HG02970 (cell line): ENCODE measurements around the gene C1orf94.
"Not testable (repeated sequence)": the region's sequence is repeated elsewhere in the genome, so short reads cannot be mapped to it uniquely, and the experiment has no call there.

Experiments
- ATAC-seq: cut with Tn5 transposase; IDR thresholded peaks from one replicate; pipeline ENCODE4 v1.9.1; 2021; ENCODE audit warnings: mild to moderate bottlenecking, moderate library complexity, moderate number of reproducible peaks; ENCODE audit not compliant: unreplicated experiment, low FRiP score

The C1orf94 gene

DNA sequence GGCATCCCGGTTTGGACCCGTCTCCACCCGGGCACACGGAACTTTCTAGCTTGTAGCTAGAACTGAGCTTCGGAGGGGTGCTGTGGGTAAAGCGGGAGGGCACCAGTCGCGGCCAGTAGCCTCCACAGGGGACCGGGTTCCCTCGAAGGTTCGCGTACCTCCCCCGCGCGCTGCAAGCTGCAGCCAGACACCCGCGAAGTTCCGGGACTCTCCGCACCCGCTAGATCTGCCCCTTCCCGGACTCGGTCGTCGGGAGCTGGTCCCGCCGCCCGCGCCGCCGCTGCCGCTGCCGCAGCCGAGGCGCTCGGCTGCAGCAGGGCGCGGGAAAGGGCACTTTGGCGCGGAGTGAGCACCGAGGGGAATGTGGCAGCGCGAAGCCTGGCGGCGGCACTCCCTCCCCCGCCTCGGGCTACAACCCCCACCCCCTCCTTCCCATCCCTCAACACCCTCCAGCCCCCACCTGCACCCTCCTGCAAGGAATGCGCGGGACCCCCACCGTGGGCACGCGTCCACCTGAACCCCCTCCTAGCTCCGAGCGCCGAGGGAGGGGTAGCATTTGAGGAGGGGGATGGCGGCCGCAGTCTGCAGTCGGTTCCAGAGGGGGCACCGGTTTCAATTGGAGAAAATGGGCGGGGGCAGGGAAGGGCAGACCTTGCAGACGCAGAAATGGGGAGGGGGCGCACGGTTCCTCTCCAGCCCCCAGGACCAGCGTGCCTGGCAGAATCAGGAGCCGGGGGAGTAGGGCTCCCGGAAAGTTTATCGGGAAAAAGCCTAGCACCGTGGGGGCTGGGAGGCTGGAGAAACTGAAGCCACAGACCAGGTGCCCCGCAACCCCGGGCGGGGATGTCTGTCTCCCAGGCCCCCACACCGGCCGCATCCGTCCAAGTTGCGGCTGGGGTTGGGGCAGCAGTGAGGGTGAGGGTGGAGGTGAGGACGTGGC lies 12.6 kb upstream of the C1orf94 start:
- ATAC-seq, result no peak

- no peak for ATAC-seq
Measured at GRCh38 chr1:34164771-34165391, 11.8 kb upstream of the C1orf94 start, which contains the start of gene CSMD2. Gene CSMD2, minus strand, starts transcription at chr1:34165230. Its CDS starts 133 bp downstream, at chr1:34165097.

- ATAC-seq, result no peak
Measured at GRCh38 chr1:34165422-34165921, 11.2 kb upstream of the C1orf94 start.

- ATAC-seq, result no peak
Measured at GRCh38 chr1:34166191-34166624, 10.5 kb upstream of the C1orf94 start.

- ATAC-seq, result no peak
Measured at GRCh38 chr1:34166625-34167361, 9.9 kb upstream of the C1orf94 start.

GRCh38 chr1:34167389-34167788 lies 9.3 kb upstream of the C1orf94 start:
- no peak for ATAC-seq

GRCh38 chr1:34175744-34176143 lies 963 bp upstream of the C1orf94 start:
- ATAC-seq, result no peak

- no peak for ATAC-seq
Measured at GRCh38 chr1:34178072-34178471, 1.4 kb downstream of the C1orf94 start.

DNA sequence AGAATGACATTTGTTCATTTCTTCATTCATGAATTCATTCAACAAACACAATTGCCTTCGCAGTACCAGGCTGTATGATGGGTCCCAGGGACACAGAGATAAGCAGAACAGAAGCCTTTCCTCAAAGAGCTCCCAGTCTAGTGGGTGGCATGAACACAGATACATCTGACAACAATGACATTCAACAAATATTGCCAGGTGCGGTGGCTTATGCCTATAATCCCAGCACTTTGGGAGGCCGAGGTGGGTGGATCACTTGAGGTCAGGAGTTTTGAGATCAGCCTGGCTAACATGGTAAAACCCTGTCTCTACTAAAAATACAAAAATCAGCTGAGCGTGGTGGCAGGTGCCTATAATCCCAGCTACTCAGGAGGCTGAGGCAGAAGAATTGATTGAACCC lies 6.7 kb downstream of the C1orf94 start:
- ATAC-seq, result not testable (repeated sequence)

DNA sequence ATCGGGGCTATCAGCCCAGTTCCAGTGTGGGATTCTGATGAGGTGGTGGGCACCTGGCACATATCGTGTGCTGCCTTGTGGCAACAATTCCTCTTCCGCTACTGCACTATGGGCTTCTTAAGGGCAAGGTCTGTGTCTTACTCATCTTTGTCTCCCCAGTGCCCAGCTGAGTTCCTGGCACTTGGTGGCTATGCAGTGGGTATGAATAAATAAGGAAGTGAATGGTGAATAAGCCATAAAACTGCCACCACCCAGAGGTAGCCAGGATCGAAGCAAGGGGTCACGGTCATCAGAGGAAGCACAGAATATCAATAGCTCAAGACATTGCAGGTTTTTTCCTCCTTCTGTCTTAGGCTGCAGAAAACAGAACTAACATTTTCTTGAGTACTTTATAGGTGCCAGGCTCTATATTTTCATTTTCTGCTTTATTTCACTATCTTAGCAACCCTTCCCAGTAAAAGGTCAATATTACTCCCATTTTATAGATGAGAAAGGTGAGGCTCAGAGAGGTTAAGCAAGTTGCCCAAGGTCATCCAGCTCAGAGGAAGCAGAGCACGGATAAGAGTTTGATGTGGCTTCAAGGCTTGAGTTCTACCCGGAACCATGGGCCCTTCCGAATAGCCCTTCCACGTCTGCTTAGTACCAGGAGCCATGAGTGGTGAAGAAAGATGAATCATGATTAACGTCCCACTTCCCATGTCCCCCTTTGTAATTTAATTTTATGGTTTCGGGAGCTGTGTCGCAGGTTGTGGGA lies 10.2 kb downstream of the C1orf94 start:
- no peak for ATAC-seq

DNA sequence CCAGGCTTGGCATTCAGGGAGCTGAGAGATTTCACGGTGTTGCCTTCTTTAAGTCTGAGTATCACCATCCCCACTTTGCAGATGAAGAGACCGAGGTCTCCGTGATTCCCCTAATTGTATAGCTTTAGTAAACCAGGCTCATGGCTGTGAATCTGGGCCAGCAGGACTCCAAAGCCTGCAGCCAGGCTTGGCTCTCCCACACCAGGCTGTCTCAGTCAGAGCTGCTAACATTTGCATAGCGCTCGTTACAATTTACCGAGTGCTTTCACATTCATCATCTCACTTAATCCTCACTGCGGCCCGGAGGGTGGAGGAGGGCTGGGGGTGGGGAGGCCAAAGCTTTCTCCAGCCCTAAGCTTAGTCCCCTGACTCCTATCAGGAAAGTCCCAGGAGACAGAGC lies 11.7 kb downstream of the C1orf94 start:
- ATAC-seq, result no peak

DNA sequence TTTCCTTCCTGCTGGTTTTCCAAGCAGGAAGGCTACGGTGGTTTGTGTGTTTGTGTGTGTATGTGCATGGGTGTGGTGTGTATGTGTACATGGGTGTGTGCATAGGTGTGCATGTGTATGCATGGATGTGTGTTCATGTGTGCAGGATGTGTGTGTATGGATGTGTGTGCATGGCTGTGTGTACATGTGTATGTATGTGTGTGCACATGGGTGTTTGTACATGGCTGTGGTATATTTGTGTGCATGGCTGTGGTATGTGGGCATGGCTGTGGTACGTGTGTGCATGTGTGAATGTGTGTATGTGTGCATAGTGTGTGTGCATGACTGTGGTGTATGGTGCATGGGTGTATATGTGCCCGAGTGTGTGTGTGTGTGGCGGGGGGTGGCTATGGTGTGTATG lies 12.3 kb downstream of the C1orf94 start:
- no peak for ATAC-seq

GRCh38 chr1:34190692-34191091 lies 14.0 kb downstream of the C1orf94 start:
- no peak for ATAC-seq

DNA sequence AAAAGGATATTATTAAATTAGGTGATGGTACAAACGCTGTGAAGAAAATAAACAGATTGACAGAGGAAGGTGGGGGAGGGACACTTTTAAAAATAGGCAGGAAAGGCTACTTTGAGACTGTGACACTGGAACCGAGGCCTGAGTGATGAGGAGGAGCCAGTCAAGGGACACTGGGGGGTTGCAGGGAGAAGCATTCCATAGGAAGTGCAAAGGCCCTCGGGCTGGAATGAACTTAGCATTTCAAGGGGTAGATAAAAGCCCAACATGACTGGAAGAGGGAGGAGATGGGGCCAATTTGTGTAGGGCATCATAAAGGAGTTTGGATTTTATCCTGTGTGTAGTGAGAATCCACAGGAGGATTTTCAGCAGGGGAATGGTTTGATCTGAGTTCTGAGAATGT lies 15.9 kb downstream of the C1orf94 start:
- ATAC-seq, result no peak

DNA sequence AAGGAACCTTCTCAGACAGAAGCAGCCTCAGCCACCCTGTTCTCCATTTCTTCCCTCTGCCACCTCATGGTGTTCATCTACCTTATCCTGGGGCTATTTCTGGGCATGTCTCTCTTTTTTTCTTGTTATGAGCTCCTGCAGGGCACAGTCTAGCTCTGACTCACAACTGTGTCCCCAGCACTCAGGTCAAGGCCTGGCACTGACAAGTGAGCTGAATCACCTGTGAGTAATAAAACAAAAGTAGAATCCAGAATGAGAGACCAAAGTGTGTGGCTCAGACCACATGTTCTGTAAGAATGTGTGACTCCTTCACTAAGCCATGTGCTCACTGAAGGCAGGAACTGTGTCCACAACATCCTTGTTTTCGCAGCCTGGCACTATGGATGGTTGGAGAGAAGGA lies 23.2 kb downstream of the C1orf94 start:
- ATAC-seq, result no peak

- ATAC-seq, result no peak
Measured at GRCh38 chr1:34212673-34213072, 36.0 kb downstream of the C1orf94 start.

GRCh38 chr1:34213956-34214355 lies 37.2 kb downstream of the C1orf94 start:
- no peak for ATAC-seq

DNA sequence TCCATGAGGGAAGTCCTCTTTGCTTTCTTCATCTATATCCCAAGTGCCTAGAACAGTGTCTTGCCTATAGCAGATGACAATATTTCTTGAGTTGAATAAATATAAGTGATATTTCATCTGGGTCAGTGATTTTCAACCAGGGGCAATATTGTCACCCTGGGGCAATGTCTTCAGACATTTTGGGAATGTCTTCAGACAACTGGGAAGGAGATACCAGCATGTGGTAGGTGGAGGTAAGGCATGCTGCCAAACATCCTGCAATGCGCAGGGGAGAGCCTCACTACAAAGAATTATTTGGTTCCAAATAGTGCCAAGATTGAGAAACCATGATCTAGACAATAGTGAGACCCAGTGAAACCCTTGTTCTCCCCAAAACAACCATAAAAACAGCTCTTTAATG lies 54.7 kb downstream of the C1orf94 start:
- ATAC-seq, result no peak

DNA sequence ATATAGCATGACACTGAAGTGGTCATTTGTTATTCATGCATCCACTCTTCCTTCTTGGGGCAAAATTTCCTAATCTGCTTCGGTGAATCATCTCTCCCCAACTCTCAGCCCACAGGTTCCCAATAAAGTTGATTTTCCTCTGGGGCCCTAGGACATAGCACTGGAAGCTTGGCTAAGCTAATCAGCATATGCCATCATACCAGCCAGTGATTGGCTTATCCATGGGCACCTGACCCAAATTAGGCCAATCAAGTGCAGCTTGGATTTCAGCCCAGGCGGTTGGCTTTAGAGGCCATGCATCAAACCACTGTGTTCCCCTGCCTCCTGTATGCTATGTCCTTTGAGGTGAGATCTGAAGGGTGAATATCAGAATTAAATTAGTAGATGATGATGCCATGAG lies 58.9 kb downstream of the C1orf94 start:
- ATAC-seq, result no peak

- no peak for ATAC-seq
Measured at GRCh38 chr1:34236089-34236488, 59.4 kb downstream of the C1orf94 start.
